ENCODE results near the gene MAFG. TPM values are rescaled to one million over a fixed set of nuclear protein-coding genes. Genes with fewer than 3 reads are reported as not detected.

Gene MAFG
- total and polyA plus RNA-seq, 2 of the 13 experiments (the other 11 are each of a cell fraction or from before 2014, with no cell fraction given): 14.5 to 20.0 TPM

DNA sequence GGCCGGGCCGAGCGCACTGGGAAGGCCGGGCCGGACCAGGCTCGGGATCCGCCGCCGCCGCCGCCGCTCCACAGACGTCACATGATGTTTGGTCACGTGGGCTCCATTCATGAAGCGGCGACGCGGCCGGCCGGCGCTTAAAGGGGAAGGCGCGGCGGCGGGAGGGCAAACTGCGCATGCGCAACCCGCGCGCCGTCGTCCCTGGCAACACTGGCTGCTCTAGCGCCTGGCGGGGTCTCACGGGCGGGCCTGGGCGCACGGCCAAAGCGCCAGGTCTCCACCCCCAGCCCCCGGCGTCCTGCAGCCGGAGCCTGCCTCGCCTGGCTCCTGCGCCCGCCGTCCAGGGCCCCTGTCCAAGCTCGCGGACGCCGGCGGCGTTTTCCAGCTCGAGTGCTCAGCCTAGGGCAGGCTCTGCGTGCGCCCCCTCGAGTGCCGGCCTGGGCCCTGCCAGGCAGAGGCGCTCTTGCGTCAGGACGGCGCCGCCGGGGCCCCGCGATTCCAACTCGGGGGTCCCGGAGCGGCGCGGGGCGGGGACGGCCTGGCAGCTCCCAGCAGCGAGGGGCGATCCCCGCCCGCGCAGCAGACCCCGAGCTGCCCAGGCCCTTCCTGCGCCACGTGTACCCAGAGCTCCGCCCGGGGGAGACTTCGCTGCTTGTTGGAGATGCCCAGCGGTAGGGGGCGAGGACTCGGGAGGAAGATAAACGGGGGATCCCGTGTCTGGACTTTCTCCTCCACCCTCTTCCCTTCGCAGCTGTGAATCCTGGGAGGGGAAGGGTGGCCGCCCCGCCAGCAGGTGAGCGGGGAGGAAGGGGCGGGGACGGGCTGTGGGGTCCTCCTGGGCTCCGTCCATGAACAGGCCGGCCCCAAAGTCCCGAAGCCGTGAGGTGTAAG is at the start of gene MAFG (continued):
- no peak for TF ChIP-seq TOE1 (CRISPR knock-in tag; IDR thresholded peaks at IDR 0.05)
- TF ChIP-seq SIN3B (IDR thresholded peaks at IDR 0.05; ENCODE audit: low read length): no peak; the same call in 1 of the 2 replicates
- no peak for TF ChIP-seq SUZ12 (IDR thresholded peaks at IDR 0.05; ENCODE audit: low read depth, low read length)
- 0 out of 2 replicates have a peak, but pooled peaks have one; percentile 56 for TF ChIP-seq ZNF101 (CRISPR knock-in tag; IDR thresholded peaks at IDR 0.05; ENCODE audit: borderline replicate concordance, low read depth)
- peak; percentile 89 for TF ChIP-seq ZBTB7B (CRISPR knock-in tag; IDR thresholded peaks at IDR 0.05)
- no peak for TF ChIP-seq ZFAT (CRISPR knock-in tag; conservative IDR thresholded peaks at IDR 0.05)
- no peak; the same call in 1 of the 2 replicates for TF ChIP-seq JDP2 (CRISPR knock-in tag; IDR thresholded peaks at IDR 0.05; ENCODE audit: borderline replicate concordance)
- no peak; the same call in 1 of the 2 replicates for TF ChIP-seq ZFYVE20 (CRISPR knock-in tag; IDR thresholded peaks at IDR 0.05; ENCODE audit: borderline replicate concordance, low read depth)
- peak; percentile 72; the same call in 1 of the 2 replicates for TF ChIP-seq KAT7 (CRISPR knock-in tag; IDR thresholded peaks at IDR 0.05; ENCODE audit: borderline replicate concordance)
- TF ChIP-seq SKI (IDR thresholded peaks at IDR 0.05; ENCODE audit: partially characterized antibody): peak; percentile 83
- TF ChIP-seq, protein P1, sequence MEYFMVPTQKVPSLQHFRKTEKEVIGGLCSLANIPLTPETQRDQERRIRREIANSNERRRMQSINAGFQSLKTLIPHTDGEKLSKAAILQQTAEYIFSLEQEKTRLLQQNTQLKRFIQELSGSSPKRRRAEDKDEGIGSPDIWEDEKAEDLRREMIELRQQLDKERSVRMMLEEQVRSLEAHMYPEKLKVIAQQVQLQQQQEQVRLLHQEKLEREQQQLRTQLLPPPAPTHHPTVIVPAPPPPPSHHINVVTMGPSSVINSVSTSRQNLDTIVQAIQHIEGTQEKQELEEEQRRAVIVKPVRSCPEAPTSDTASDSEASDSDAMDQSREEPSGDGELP (IDR thresholded peaks at IDR 0.05; ENCODE audit: borderline replicate concordance, low read depth): peak; percentile 65; the same call in 1 of the 2 replicates
- peak; percentile 92; the same call in 1 of the 2 replicates for TF ChIP-seq ZNF138 (CRISPR knock-in tag; IDR thresholded peaks at IDR 0.05; ENCODE audit: low read depth)
- TF ChIP-seq ZNF451 (CRISPR knock-in tag; IDR thresholded peaks at IDR 0.05): peak; percentile 96
- TF ChIP-seq ZNF672 (CRISPR knock-in tag; IDR thresholded peaks at IDR 0.05): no peak
- TF ChIP-seq ZFP41 (CRISPR knock-in tag; IDR thresholded peaks at IDR 0.05; ENCODE audit: borderline replicate concordance): no peak
- TF ChIP-seq ATF1 (CRISPR knock-in tag; IDR thresholded peaks at IDR 0.05): no peak
- TF ChIP-seq ZNF33A (CRISPR knock-in tag; IDR thresholded peaks at IDR 0.05; ENCODE audit: borderline replicate concordance): no peak
- TF ChIP-seq, protein P2, sequence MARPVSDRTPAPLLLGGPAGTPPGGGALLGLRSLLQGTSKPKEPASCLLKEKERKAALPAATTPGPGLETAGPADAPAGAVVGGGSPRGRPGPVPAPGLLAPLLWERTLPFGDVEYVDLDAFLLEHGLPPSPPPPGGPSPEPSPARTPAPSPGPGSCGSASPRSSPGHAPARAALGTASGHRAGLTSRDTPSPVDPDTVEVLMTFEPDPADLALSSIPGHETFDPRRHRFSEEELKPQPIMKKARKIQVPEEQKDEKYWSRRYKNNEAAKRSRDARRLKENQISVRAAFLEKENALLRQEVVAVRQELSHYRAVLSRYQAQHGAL (CRISPR knock-in tag; IDR thresholded peaks at IDR 0.05; ENCODE audit: not compliant biosample characterization): peak; percentile 50
- 0 out of 2 replicates have a peak, but pooled peaks have one; percentile 41 for TF ChIP-seq MAF1 (CRISPR knock-in tag; IDR thresholded peaks at IDR 0.05; ENCODE audit: borderline replicate concordance)
- peak; percentile 77; the same call in 1 of the 2 replicates for TF ChIP-seq FOXK1 (CRISPR knock-in tag; IDR thresholded peaks at IDR 0.05; ENCODE audit: borderline replicate concordance, low read depth)
- TF ChIP-seq NR2F1 (CRISPR knock-in tag; IDR thresholded peaks at IDR 0.05): no peak

Data from HepG2 (cell line).